Measurements from ENCODE around the gene GJC1.

GJC1 gene

DNA sequence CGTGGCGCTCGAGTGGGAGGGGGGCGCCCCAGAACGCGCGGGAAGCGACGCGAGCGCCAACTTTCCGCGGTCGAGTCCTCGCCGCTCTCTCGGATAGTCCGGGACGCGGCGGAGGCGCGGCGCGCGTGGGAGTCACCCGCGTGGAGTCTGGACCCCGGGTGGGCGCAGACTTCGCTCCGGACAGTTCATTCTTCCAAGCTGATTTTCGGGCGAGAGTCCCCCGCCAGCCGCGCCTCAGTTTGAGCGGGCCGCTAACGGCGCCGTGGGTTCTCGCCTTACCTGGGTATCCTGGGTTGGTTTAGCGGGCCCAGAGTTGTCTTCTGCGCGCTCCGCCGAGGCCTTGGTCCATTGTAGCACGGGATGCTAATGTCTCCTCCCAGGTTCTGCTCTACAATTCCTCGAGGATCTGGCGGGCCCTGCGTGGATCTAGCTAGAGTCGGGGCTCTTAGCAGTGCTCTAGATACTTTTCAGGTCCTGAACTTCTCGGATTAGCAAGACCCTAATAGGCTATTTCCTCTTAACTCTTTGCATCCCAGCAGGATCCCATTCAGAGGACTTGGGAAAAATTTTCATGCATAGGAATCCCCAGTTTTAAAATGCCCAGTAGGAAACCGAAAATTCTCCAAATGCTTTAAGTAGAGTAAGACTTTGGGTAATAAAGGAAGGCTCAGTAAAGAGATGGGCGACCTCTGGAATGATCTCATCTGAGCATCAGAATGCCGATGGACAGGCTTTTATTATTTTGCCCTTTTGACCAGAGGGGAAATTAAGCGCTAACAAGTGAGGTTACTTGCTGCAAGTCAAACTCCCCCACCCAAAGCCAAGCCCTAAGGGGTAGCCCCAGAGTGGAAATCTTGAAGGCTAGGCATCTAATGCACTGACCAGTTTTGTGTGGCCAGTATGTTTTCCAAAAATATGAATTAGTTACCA lies 537 bp upstream of the GJC1 start:
- no peak overlapping the region for H3K27ac ChIP-seq (ENCODE audit: low read length)
- H3K27me3 ChIP-seq (ENCODE audit: low read depth, low read length): 0 out of 2 replicates have a peak, but pooled peaks cover 3% of the 10 kb centered on the region
- peak overlapping the region; percentile 78 for H3K4me2 ChIP-seq (ENCODE audit: low read length)
- H3K4me1 ChIP-seq (ENCODE audit: low read length): peaks cover 11% of the 10 kb centered on the region
- peaks cover 13% of the 10 kb centered on the region; the same call in 1 of the 2 replicates for H4K20me1 ChIP-seq (ENCODE audit: insufficient read depth, low read length)
- peak overlapping the region; percentile 81 for H2AFZ ChIP-seq (ENCODE audit: low read depth, low read length)
- TF ChIP-seq, protein P1, sequence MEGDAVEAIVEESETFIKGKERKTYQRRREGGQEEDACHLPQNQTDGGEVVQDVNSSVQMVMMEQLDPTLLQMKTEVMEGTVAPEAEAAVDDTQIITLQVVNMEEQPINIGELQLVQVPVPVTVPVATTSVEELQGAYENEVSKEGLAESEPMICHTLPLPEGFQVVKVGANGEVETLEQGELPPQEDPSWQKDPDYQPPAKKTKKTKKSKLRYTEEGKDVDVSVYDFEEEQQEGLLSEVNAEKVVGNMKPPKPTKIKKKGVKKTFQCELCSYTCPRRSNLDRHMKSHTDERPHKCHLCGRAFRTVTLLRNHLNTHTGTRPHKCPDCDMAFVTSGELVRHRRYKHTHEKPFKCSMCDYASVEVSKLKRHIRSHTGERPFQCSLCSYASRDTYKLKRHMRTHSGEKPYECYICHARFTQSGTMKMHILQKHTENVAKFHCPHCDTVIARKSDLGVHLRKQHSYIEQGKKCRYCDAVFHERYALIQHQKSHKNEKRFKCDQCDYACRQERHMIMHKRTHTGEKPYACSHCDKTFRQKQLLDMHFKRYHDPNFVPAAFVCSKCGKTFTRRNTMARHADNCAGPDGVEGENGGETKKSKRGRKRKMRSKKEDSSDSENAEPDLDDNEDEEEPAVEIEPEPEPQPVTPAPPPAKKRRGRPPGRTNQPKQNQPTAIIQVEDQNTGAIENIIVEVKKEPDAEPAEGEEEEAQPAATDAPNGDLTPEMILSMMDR (IDR thresholded peaks at IDR 0.05; ENCODE audit: low read depth, low read length): no peak
- TF ChIP-seq EZH2phosphoT487 (IDR thresholded peaks at IDR 0.05; ENCODE audit: low read depth): no peak
- no peaks in the 10 kb centered on the region for H3K36me3 ChIP-seq (replicated peaks; ENCODE audit: low read depth, low read length)
- H3K4me3 ChIP-seq (ENCODE audit: low read length): peak overlapping the region; percentile 90
- peak overlapping the region; percentile 82 for H3K9ac ChIP-seq (ENCODE audit: low read length)
- H3K9me3 ChIP-seq (ENCODE audit: insufficient read depth, low read length): no peaks in the 10 kb centered on the region
- peaks cover 40% of the 10 kb centered on the region for H3K79me2 ChIP-seq (ENCODE audit: low read length)

DNA sequence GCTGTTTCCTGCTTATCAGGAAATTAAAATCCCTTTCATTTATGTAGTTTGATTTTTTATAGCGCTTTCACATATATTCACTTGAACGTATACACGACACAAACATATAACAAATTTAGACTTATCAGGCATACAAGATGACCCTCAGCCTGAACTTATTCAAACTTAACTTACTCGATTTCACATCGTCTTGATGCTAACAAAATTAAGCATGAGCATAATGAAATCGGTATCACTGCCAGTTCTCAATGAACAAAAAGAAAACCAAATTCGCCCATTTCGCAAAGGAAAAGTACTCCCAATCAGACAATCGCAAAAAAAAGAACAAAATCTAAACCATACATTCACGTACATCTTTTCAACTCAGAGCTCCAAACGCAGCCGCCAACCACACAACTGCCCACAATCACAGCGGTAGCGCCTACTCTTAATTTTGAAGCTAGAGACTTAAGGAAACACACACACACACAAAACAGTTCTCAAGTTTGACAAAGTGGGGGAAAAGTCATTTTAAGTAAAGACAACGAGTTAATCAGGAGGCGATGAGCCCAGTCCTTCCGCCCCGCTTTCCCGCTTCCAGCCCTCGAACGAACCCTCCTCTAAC lies 1.1 kb downstream of the GJC1 start:
- Histone ChIP-seq H3K4me3 (ENCODE audit: low read length) (peak overlapping the region; percentile 90), H3K27ac (ENCODE audit: low read length) (peak overlapping the region; percentile 26; the same call in 1 of the 2 replicates), H3K9ac (ENCODE audit: low read length) (peak overlapping the region; percentile 82), H3K4me2 (ENCODE audit: low read length) (peak overlapping the region; percentile 78), H3K36me3 (replicated peaks; ENCODE audit: low read depth, low read length) (no peaks in the 10 kb centered on the region), H3K9me3 (ENCODE audit: insufficient read depth, low read length) (no peaks in the 10 kb centered on the region), H4K20me1 (ENCODE audit: insufficient read depth, low read length) (peaks cover 16% of the 10 kb centered on the region; the same call in 1 of the 2 replicates), H3K79me2 (ENCODE audit: low read length) (peaks cover 56% of the 10 kb centered on the region), H3K27me3 (ENCODE audit: low read depth, low read length) (0 out of 2 replicates have a peak, but pooled peaks cover 3% of the 10 kb centered on the region), H2AFZ (ENCODE audit: low read depth, low read length) (peak overlapping the region; percentile 22; the same call in 1 of the 2 replicates), H3K4me1 (ENCODE audit: low read length) (peaks cover 11% of the 10 kb centered on the region)
- TF ChIP-seq, protein P1 (IDR thresholded peaks at IDR 0.05; ENCODE audit: low read depth, low read length): no peak
- no peak for TF ChIP-seq EZH2phosphoT487 (IDR thresholded peaks at IDR 0.05; ENCODE audit: low read depth)

DNA sequence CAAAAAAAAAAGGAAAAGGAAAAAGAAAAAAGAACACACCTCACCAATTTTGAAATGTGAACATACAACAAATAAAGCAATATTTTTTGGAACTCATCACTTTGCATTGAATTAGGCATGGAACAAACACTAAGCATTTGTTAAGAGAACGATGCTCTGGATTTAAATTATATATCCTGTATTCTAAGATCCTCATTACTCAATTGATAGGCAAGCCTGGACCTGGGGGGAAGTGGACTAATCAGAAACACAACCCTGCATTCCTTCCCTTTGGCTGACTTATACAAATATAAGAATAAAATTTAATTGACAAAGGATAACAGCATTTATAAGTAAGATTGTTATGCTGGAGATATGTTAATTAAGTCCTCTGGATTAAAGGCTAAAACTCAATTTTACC lies 2.2 kb downstream of the GJC1 start:
- H3K9ac ChIP-seq (ENCODE audit: low read length): no peak overlapping the region
- peaks cover 11% of the 10 kb centered on the region for H3K4me1 ChIP-seq (ENCODE audit: low read length)
- no peak overlapping the region for H3K27ac ChIP-seq (ENCODE audit: low read length)
- H3K4me3 ChIP-seq (ENCODE audit: low read length): peak overlapping the region; percentile 90; the same call in 1 of the 2 replicates
- 0 out of 2 replicates have a peak, but pooled peaks cover 3% of the 10 kb centered on the region for H3K27me3 ChIP-seq (ENCODE audit: low read depth, low read length)
- no peak overlapping the region for H2AFZ ChIP-seq (ENCODE audit: low read depth, low read length)
- TF ChIP-seq, protein P1 (IDR thresholded peaks at IDR 0.05; ENCODE audit: low read depth, low read length): no peak
- TF ChIP-seq EZH2phosphoT487 (IDR thresholded peaks at IDR 0.05; ENCODE audit: low read depth): no peak
- peaks cover 68% of the 10 kb centered on the region for H3K79me2 ChIP-seq (ENCODE audit: low read length)
- no peaks in the 10 kb centered on the region for H3K9me3 ChIP-seq (ENCODE audit: insufficient read depth, low read length)
- H3K4me2 ChIP-seq (ENCODE audit: low read length): peak overlapping the region; percentile 78
- no peaks in the 10 kb centered on the region for H3K36me3 ChIP-seq (replicated peaks; ENCODE audit: low read depth, low read length)
- peaks cover 17% of the 10 kb centered on the region for H4K20me1 ChIP-seq (ENCODE audit: insufficient read depth, low read length)

Data from OCI-LY3 (cell line).